ENCODE data around the gene EXOC3.

DNA sequence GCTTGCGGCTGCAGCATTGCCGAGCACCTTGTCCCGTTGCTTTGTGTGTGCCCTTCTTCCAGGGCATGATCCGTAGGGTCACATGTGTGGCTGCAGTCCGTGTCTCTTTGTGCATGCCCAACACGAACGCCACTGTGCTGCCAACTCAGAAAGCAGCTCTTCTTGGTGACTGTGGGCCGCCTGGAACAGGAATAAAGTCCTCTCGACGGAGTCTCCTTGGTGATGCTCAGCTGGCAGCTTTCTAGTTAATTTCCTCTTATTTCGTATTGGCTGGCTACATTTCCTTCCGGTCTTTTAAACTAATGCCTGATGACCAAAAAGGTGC lies 5.8 kb downstream of the EXOC3 start:
- TF ChIP-seq, protein P1, sequence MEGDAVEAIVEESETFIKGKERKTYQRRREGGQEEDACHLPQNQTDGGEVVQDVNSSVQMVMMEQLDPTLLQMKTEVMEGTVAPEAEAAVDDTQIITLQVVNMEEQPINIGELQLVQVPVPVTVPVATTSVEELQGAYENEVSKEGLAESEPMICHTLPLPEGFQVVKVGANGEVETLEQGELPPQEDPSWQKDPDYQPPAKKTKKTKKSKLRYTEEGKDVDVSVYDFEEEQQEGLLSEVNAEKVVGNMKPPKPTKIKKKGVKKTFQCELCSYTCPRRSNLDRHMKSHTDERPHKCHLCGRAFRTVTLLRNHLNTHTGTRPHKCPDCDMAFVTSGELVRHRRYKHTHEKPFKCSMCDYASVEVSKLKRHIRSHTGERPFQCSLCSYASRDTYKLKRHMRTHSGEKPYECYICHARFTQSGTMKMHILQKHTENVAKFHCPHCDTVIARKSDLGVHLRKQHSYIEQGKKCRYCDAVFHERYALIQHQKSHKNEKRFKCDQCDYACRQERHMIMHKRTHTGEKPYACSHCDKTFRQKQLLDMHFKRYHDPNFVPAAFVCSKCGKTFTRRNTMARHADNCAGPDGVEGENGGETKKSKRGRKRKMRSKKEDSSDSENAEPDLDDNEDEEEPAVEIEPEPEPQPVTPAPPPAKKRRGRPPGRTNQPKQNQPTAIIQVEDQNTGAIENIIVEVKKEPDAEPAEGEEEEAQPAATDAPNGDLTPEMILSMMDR (conservative IDR thresholded peaks at IDR 0.05; ENCODE audit: low read length) = no peak
- TF ChIP-seq EZH2phosphoT487 (IDR thresholded peaks at IDR 0.05; ENCODE audit: borderline replicate concordance) = no peak
